Left cardiac atrium (tissue), 4 donors: Measurements from ENCODE around the gene CD3D. TPM values are rescaled to one million over a fixed set of nuclear protein-coding genes. Genes with fewer than 3 reads are reported as not detected.

Experiments used
- ATAC-seq, 2 donors: fragments of 200-7000 bp; cut with Tn5 transposase; one replicate each; pipeline ENCODE4 v1.9.1; 2020; ENCODE audit warnings: mild to moderate bottlenecking in 2 of 2, moderate library complexity in 2 of 2
- DNase-seq: peaks from one replicate; pipeline ENCODE4 v3.0.0-alpha.2; 2020
- intact Hi-C, 2 donors: fragments of 100-400 bp; cut with DNase I; formaldehyde crosslinking; loops; one replicate each; pipeline versions ENCODE4 v1.14.1 to v1.15.1; 2022 to 2023
- long read RNA-seq: library from polyadenylated mRNA; unstranded; transcript quantifications from one replicate; pipeline ENCODE4 v2.0.0, GENCODE V29; 2021
- total RNA-seq, 2 donors: library from RNA; stranded (reverse); fragmentation: NEBNext Ultra II Directional; extraction: Animal tissue kit (Norgen Biotek cat#: 25700); gene quantifications; one replicate each; pipeline ENCODE4 v1.2.1, GENCODE V29; 2021
- donor health status: DM: no; HTN: yes; CAD: no.
- donor health status: DM: no; HTN: yes; CAD: no; lungs with severe emphysema.
- donor health status: DM: yes; HTN: yes; CAD: no.
- donor health status: Dilated cardiomyopathy.

Gene CD3D
- total RNA-seq = 1 to 10 TPM in 1 of 2 donors, under 1 TPM in 1; 0.86 to 2.0 TPM
- long read RNA-seq = 0 reads

GRCh38 chr11:118342503-118343161 is at the start of gene CD3D:
Gene CD3D (minus strand): TSS chr11:118342705. CDS start chr11:118342607, 98 bp downstream.
- intact Hi-C loops = no loop called here
- peak in 1 of 2 donors; percentile 47 for ATAC-seq

GRCh38 chr11:118383657-118384056 is 41.2 kb upstream of the CD3D start:
- DNase-seq (no peak), ATAC-seq (no peak)
- intact Hi-C loops = no loop called here

More at GRCh38 chr11:118342503-118343161, at the start of gene CD3D:
- DNase-seq = no peak

- intact Hi-C loops = no loop called here
Measured at GRCh38 chr11:118382954-118383353, 40.4 kb upstream of the CD3D start.

GRCh38 chr11:118380571-118380970 is 38.1 kb upstream of the CD3D start:
- DNase-seq (no peak), ATAC-seq (no peak)
- intact Hi-C loops = no loop called here

More at GRCh38 chr11:118382954-118383353, 40.4 kb upstream of the CD3D start:
- DNase-seq = no peak
- ATAC-seq = no peak

GRCh38 chr11:118379497-118379896 is 37.0 kb upstream of the CD3D start:
- no peak for ATAC-seq
- DNase-seq = no peak
- intact Hi-C loops = no loop called here

DNA sequence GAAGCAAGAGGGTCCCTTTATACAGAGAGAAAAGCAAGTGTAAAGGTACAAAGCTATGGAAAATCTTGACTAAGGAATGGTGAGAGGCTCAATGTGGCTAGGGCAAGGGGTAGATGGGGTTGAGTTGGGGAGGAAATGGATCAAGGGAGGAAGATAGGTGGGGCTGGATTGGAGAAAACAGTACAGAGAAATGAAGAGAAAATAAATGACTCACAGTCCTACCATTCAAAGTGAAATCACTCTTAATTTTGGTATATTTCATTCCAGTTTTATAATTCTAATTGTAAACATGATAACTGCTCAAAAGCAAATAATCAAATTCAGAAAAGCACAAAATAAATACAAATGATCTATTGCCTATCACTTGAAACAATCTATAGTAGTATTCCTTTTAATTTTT is 33.5 kb upstream of the CD3D start:
- ATAC-seq (no peak), DNase-seq (no peak)
- intact Hi-C loops = no loop called here

DNA sequence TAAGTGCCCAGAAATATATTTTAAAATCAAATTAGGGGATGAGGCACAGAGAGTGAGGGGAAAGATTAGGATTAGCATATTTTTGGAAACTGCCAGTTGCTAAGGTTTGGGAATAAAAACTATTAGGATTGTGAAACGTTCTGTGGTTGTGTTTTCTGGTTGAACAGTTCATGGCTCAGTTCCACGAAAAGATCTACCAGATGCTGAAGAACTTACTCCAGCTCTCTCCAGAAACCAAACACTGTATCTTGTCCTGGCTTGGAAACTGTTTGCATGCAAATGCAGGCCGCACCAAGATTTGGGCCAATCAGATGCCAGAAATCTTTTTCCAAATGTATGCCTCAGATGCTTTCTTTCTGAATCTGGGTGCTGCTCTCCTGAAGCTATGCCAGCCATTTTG is 32.2 kb upstream of the CD3D start:
- DNase-seq (no peak), ATAC-seq (no peak)
- intact Hi-C loops = no loop called here

DNA sequence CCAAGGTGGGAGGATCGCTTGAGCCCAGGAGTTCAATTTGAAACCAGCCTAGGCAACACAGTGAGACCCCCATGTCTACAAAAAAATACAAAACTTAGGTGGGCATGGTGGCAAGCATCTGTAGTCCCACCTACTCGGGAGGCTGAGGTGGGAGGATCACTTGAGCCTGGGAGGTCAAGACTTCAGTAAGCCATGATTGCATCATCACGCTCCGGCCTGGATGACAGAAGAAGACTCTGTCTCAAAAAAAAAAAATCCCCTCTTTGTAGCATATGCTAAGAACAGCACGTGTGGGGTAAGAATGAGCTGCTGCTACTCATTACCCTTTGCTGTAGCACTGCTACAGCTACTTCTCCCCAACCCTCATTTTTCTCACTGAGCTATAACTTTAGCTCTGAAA is 31.4 kb upstream of the CD3D start:
- no peak for ATAC-seq
- no peak for DNase-seq
- intact Hi-C loops = no loop called here

DNA sequence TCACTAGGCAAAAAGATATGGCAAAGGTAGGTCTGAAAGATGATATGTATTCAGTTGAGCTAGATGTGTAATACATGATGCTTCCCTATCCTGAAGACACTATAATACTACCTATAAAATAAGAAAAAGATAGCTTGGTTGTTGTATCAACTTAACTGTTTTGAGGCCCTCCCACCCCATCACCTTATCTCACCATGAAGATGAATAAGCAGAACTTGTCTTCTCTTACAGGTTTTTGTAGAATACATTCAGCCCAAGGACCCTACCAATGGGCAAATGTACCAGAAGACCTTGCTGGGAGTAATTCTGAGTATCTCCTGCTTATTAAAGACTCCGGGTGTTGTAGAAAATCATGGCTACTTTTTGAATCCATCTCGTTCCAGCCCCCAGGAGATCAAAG is 30.8 kb upstream of the CD3D start:
- intact Hi-C loops = no loop called here
- no peak for ATAC-seq
- no peak for DNase-seq

GRCh38 chr11:118370774-118371173 is 28.3 kb upstream of the CD3D start:
- ATAC-seq = no peak
- no peak for DNase-seq
- intact Hi-C loops = no loop called here

DNA sequence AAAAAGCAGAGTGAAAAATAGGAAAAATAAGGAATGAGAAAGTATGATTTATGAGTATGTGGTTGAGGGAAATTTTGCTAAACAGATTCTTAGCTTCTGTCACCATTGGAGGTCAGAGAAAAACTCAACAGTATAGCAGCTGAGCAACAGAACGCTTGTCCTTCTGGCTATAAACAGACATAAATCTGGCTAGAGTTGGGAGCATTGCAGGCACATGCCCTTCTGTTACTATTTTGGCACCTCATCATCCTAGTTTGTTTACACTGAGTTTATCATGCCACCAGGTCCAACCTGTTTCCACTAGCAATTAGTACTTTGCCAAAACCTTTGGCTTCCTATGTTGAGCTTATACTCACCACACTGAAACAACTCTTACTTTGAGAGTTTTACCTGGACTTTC is 23.8 kb upstream of the CD3D start:
- intact Hi-C loops = loop anchor here in 1 of 2 donors (5.0 kb wide), 1 partner anchor 169 kb away; no protein-coding TSS in a partner anchor
- ATAC-seq (peak in 1 of 2 donors; percentile 57), DNase-seq (no peak)

- intact Hi-C loops = loop anchor here in 1 of 2 donors (5.0 kb wide), 1 partner anchor 168 kb away; no protein-coding TSS in a partner anchor
- no peak for ATAC-seq
Measured at GRCh38 chr11:118364956-118365615, 22.6 kb upstream of the CD3D start.

DNA sequence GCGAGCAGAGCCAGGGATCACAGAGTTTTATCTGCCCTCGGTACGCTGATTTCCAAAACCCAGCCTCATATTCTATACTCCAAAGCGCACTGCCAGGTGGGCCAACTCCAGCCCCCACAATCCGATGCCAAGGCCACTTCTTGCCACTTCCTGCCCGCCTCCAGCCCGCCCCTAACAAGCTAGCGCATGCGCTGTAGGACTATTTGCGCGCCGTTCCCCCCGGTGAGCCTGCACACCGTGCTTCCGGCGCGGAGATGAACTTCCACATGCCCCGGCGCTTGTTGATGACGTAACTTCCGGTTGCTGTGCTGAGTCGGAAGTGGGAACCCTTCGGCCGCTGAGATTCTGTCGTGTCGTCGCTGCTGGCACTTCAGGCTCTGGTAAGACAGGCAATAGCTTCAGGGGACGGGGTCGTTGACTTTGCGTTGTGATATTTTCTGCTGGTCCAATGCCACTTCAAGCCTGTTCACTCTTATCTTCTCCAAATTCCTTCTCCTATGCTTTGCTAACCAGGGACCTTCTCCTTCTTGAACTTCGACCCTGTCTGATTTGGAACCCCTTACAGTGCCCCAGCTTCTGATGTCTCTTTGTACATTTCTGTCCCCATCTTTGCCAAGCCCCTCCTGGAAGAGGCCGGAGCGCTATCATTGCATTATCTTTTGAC is 16.9 kb upstream of the CD3D start, which contains the start of gene UBE4A:
UBE4A (plus strand) TSS at position 306 of the 664 bp plus-strand sequence. CDS start 5,481 bp downstream, outside the sequence.
- ATAC-seq (peak; percentile 96 to 98), DNase-seq (peak; percentile 97)
- intact Hi-C loops = loop anchor here in 1 of 2 donors (10.0 kb wide), 1 partner anchor 165 kb away; no protein-coding TSS in a partner anchor

More at GRCh38 chr11:118364956-118365615, 22.6 kb upstream of the CD3D start:
- no peak for DNase-seq

GRCh38 chr11:118358071-118358470 is 15.6 kb upstream of the CD3D start:
- intact Hi-C loops = loop anchor here in 1 of 2 donors (10.0 kb wide), 1 partner anchor 163 kb away; no protein-coding TSS in a partner anchor
- DNase-seq = no peak
- ATAC-seq = no peak

- ATAC-seq (no peak), DNase-seq (no peak)
- intact Hi-C loops = loop anchor here (5.0 to 10.0 kb wide), 2 partner anchors 156 to 158 kb away; no protein-coding TSS in a partner anchor
Measured at GRCh38 chr11:118353084-118353710, 10.7 kb upstream of the CD3D start.

DNA sequence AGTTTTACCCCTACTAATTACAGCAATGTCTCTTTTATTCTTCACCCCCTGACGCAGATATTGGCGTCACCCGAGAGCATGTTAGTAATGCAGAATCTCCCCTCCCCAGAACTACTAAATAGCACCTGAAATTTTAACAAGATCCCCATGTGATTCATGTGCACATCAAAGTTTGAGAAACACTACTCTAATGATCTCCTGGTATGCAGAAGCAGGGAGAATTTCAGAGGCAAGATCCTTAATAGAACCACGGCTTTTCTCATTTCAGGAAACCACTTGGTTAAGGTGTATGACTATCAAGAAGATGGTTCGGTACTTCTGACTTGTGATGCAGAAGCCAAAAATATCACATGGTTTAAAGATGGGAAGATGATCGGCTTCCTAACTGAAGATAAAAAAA is 7.0 kb upstream of the CD3D start:
- DNase-seq (no peak), ATAC-seq (no peak)
- intact Hi-C loops = no loop called here

DNA sequence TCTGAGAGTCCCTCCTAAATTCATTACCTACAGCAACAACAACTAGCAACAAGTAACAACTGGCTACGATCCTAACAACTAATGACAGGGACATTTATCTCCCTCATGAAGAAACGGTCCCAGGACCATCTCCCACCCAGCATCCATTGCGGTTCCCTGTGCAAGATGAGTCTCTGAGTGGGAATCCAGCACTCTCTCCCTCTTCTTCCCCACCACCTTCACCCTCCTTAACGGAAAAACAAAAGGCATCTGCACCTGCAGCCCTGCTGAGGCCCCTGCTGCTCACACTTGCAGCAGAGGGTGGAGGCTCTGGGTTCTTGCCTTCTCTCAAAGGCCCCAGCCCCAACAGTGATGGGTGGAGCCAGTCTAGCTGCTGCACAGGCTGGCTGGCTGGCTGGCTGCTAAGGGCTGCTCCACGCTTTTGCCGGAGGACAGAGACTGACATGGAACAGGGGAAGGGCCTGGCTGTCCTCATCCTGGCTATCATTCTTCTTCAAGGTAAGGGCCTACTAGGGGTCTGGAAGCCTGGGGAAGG is 1.5 kb upstream of the CD3D start, which contains the start of gene CD3G:
CD3G (plus strand) TSS at position 364 of the 535 bp plus-strand sequence; CDS start at position 444, 80 bp downstream.
- DNase-seq (no peak), ATAC-seq (peak in 1 of 2 donors; percentile 55)
- intact Hi-C loops = no loop called here

GRCh38 chr11:118343248-118343647 is 743 bp upstream of the CD3D start:
- DNase-seq (no peak), ATAC-seq (no peak)
- intact Hi-C loops = no loop called here
